Neuronal stem cell (in vitro differentiated cells): ENCODE data around the gene RELL1. TPM values are rescaled to one million over a fixed set of nuclear protein-coding genes. Genes with fewer than 3 reads are reported as not detected.

Experiments
- DNase-seq: peaks from one replicate; pipeline ENCODE4 v3.0.0-alpha.2; 2013; ENCODE audit warnings: low spot score
- H2AFZ ChIP-seq: one replicate; pipeline ENCODE4 v1.6.1; 2013; ENCODE audit warnings: mild to moderate bottlenecking, low read length, inconsistent platforms
- H2AK5ac ChIP-seq: 2 replicates; pipeline ENCODE4 v1.6.1; 2013; ENCODE audit warnings: low read depth, mild to moderate bottlenecking, inconsistent platforms, low read length, moderate library complexity, mixed read lengths
- H2BK120ac ChIP-seq: 2 replicates; pipeline ENCODE4 v1.6.1; 2013; ENCODE audit warnings: low read depth, mild to moderate bottlenecking, inconsistent platforms, low read length, moderate library complexity, mixed read lengths
- H2BK12ac ChIP-seq: one replicate; pipeline ENCODE4 v1.6.1; 2013; ENCODE audit warnings: low read length, inconsistent platforms
- H2BK15ac ChIP-seq: 2 replicates; pipeline ENCODE4 v1.6.1; 2013; ENCODE audit warnings: mild to moderate bottlenecking, low read length, inconsistent platforms, mixed read lengths
- H2BK5ac ChIP-seq: one replicate; pipeline ENCODE4 v1.6.1; 2013; ENCODE audit warnings: inconsistent platforms, mild to moderate bottlenecking, low read length, moderate library complexity
- H3K14ac ChIP-seq: one replicate; pipeline ENCODE4 v1.6.1; 2013; ENCODE audit warnings: low read length, inconsistent platforms
- H3K18ac ChIP-seq: 2 replicates; pipeline ENCODE4 v1.6.1; 2013; ENCODE audit warnings: low read length, inconsistent platforms
- H3K23ac ChIP-seq: 2 replicates; pipeline ENCODE4 v1.6.1; 2013; ENCODE audit warnings: low read depth, mild to moderate bottlenecking, mixed read lengths, low read length, inconsistent platforms; ENCODE audit not compliant: poor library complexity
- H3K27ac ChIP-seq: replicated peaks from 3 replicates; pipeline ENCODE4 v1.5.1; 2013; ENCODE audit warnings: low read length, inconsistent platforms
- H3K27me3 ChIP-seq, 3 experiments: 2 replicates each; pipeline ENCODE4 v1.6.1; 2013; ENCODE audit warnings: low read length in 3 of 3, mild to moderate bottlenecking in 2 of 3, inconsistent platforms in 1 of 3, low read depth in 1 of 3, mixed read lengths in 1 of 3, moderate library complexity in 1 of 3; ENCODE audit not compliant: control insufficient read depth in 3 of 3, insufficient read depth in 3 of 3
- H3K36me3 ChIP-seq, 2 donors: replicated peaks in 1 of 2; 2 replicates each; pipeline ENCODE4 v1.6.1; 2013; ENCODE audit warnings: low read length in 2 of 2; ENCODE audit not compliant: control insufficient read depth in 2 of 2, insufficient read depth in 2 of 2
- H3K4ac ChIP-seq: 2 replicates; pipeline ENCODE4 v1.6.1; 2013; ENCODE audit warnings: inconsistent platforms, mild to moderate bottlenecking, low read length, moderate library complexity
- H3K4me1 ChIP-seq, 2 donors: 1 replicate in 1 of 2; 2 replicates in 1 of 2; pipeline ENCODE4 v1.6.1; 2013; ENCODE audit warnings: low read length in 2 of 2, low read depth in 1 of 2; ENCODE audit not compliant: control insufficient read depth in 2 of 2, insufficient read depth in 1 of 2
- H3K4me2 ChIP-seq: one replicate; pipeline ENCODE4 v1.6.1; 2013; ENCODE audit warnings: mild to moderate bottlenecking, low read length, inconsistent platforms; ENCODE audit not compliant: insufficient read depth, poor library complexity, severe bottlenecking
- H3K4me3 ChIP-seq, 2 donors: 2 replicates each; pipeline ENCODE4 v1.5.1; 2013; ENCODE audit warnings: low read length in 2 of 2, mild to moderate bottlenecking in 2 of 2, inconsistent platforms in 1 of 2, moderate library complexity in 1 of 2
- H3K79me1 ChIP-seq: one replicate; pipeline ENCODE4 v1.6.1; 2013; ENCODE audit warnings: low read depth, mild to moderate bottlenecking, inconsistent platforms, low read length, moderate library complexity
- H3K9ac ChIP-seq: one replicate; pipeline ENCODE4 v1.6.1; 2013; ENCODE audit warnings: mild to moderate bottlenecking, low read depth, low read length, inconsistent platforms; ENCODE audit not compliant: poor library complexity
- H3K9me3 ChIP-seq, 2 donors: replicated peaks in 1 of 2; 2 replicates each; pipeline versions ENCODE3 to v1.6.1; 2013; ENCODE audit warnings: low read length in 2 of 2, mild to moderate bottlenecking in 2 of 2, inconsistent platforms in 1 of 2, low read depth in 1 of 2, mixed read lengths in 1 of 2, moderate library complexity in 1 of 2; ENCODE audit not compliant: control insufficient read depth in 2 of 2, insufficient read depth in 1 of 2
- H4K8ac ChIP-seq: one replicate; pipeline ENCODE4 v1.6.1; 2013; ENCODE audit warnings: low read depth, mild to moderate bottlenecking, inconsistent platforms, low read length, moderate library complexity
- H4K91ac ChIP-seq: one replicate; pipeline ENCODE4 v1.6.1; 2013; ENCODE audit warnings: low read length, low read depth, mild to moderate bottlenecking, inconsistent platforms; ENCODE audit not compliant: poor library complexity
- WGBS, 2 donors: extraction: QIAGEN DNeasy Blood & Tissue Kit; methylation state at CpG; one replicate each; pipeline ENCODE4 v1.1.7; 2013; ENCODE audit warnings: missing lambda C conversion rate in 2 of 2, mixed read lengths in 1 of 2; ENCODE audit not compliant: insufficient read length in 2 of 2, insufficient replicate concordance in 1 of 2; ENCODE audit errors: extremely low coverage in 2 of 2; 5-methylcytosine and 5-hydroxymethylcytosine counted together
- polyA plus RNA-seq, 2 experiments: library from polyadenylated mRNA; stranded (reverse); fragments of 200-250 nt; gene quantifications; one replicate each; pipeline ENCODE4 v1.2.3, GENCODE V29; 2013

RELL1 gene
- polyA plus RNA-seq (2013, experiment 1 of 2), result 6.4 TPM
- polyA plus RNA-seq (2013, experiment 2 of 2), result 6.5 TPM

DNA sequence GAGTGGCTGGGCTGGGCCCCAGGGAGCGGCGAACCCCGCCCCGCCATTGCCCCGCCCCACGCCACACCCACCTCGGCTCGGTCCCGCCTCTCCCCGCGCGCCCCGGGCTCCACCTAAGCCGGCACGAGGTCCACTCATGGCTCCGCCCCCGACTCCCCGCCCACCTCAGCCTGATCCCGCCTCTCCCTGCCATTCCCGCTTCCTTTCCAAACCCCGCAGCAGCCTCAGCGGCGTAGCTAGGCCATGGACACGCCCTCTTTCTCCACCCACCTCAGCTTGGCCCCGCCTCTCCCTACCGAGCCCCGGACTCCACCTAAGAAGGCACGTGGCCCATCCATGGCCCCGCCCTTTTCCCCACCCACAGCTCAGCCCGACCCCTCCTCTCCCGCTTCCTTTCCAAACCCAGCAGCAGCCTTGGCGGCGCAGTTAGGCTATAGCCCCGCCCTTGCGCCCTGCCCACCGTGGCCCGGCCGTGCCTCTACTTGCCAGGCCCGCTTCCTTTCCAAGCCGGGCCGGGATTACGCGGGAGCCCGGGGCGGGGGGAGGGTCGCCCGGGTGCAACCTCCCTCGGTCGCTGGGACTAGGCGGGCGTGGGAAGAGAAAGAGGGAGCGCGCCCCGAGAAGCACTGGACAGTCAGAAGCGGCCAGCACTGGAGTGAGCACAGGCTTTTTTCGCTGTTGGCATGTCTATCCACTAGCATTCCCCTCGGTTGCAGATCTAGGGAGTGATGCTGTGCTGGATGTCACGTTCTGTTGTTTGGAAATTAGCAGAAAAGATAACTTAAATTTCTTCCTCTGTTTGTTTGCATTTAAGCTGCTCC lies at the start of gene RELL1:
Gene RELL1 (minus strand): TSS at position 4 of the 821 bp plus-strand sequence. CDS start 89 bp downstream, outside the sequence.
- H2BK12ac ChIP-seq, result no peak within 1 kb of the TSS
- H3K4ac ChIP-seq, result no peak within 1 kb of the TSS
- H2AFZ ChIP-seq, result peak within 1 kb of the TSS; percentile 94
- peak within 1 kb of the TSS; percentile 26 for H3K14ac ChIP-seq
- peak within 1 kb of the TSS; percentile 72 to 98 for H3K4me3 ChIP-seq
- H3K27ac ChIP-seq, result peak within 1 kb of the TSS; percentile 58
- H3K9me3 ChIP-seq, result no peaks in the 10 kb centered on the region
- peak; percentile 99 for DNase-seq
- no CpG with 5 or more reads among the region's 58 CpGs for WGBS, 2 donors
- peak within 1 kb of the TSS; percentile 92 for H3K9ac ChIP-seq
- peak within 1 kb of the TSS; percentile 84 for H3K4me2 ChIP-seq
- peaks cover 0 to 10% (median 0%) of the 10 kb centered on the region in 3 experiments for H3K27me3 ChIP-seq
- H2BK120ac ChIP-seq, result no peak within 1 kb of the TSS
- no peaks in the 10 kb centered on the region for H3K79me1 ChIP-seq
- no peaks in the 10 kb centered on the region for H3K36me3 ChIP-seq
- peak within 1 kb of the TSS; percentile 87 for H3K23ac ChIP-seq
- H3K4me1 ChIP-seq, result peaks cover 6% of the 10 kb centered on the region in 2 donors
- H4K91ac ChIP-seq, result no peak within 1 kb of the TSS
- H2AK5ac ChIP-seq, result no peak within 1 kb of the TSS
- peak within 1 kb of the TSS; percentile 93 for H3K18ac ChIP-seq
- peak within 1 kb of the TSS; percentile 76 for H2BK5ac ChIP-seq
- peak within 1 kb of the TSS; percentile 96 for H2BK15ac ChIP-seq
- H4K8ac ChIP-seq, result no peak within 1 kb of the TSS

- H2BK15ac ChIP-seq, result no peak overlapping the region
- H3K27me3 ChIP-seq, result no peaks in the 10 kb centered on the region
- H4K8ac ChIP-seq, result no peak overlapping the region
- DNase-seq, result no peak
- no peak overlapping the region for H2BK120ac ChIP-seq
- no peak overlapping the region for H2BK12ac ChIP-seq
- H3K14ac ChIP-seq, result no peak overlapping the region
- no peak overlapping the region for H3K27ac ChIP-seq
- H3K4me1 ChIP-seq, result no peaks in the 10 kb centered on the region
- H3K9ac ChIP-seq, result no peak overlapping the region
- no peak overlapping the region for H2AFZ ChIP-seq
- H4K91ac ChIP-seq, result no peak overlapping the region
- no peak overlapping the region for H2AK5ac ChIP-seq
- no peaks in the 10 kb centered on the region for H3K36me3 ChIP-seq
- H3K4ac ChIP-seq, result no peak overlapping the region
- no peak overlapping the region for H3K4me2 ChIP-seq
- H3K23ac ChIP-seq, result no peak overlapping the region
- no peak overlapping the region for H2BK5ac ChIP-seq
- H3K9me3 ChIP-seq, result no peaks in the 10 kb centered on the region
- no peak overlapping the region for H3K18ac ChIP-seq
- no peak overlapping the region for H3K4me3 ChIP-seq
- no CpG with 5 or more reads among the region's 5 CpGs for WGBS, 2 donors
- H3K79me1 ChIP-seq, result no peaks in the 10 kb centered on the region
Observed at GRCh38 chr4:37735578-37735977, 49.4 kb upstream of the RELL1 start.

- Histone ChIP-seq H3K4me1 (peaks cover 0 to 2% of the 10 kb centered on the region in 2 donors), H4K91ac (no peak overlapping the region), H3K4me2 (no peak overlapping the region), H3K27me3 (no peaks in the 10 kb centered on the region), H2BK120ac (no peak overlapping the region), H2AK5ac (no peak overlapping the region), H3K4me3 (no peak overlapping the region), H3K36me3 (no peaks in the 10 kb centered on the region), H2AFZ (no peak overlapping the region), H3K9me3 (no peaks in the 10 kb centered on the region), H3K14ac (no peak overlapping the region), H3K79me1 (no peaks in the 10 kb centered on the region), H3K27ac (no peak overlapping the region), H3K18ac (no peak overlapping the region), H4K8ac (no peak overlapping the region), H3K9ac (no peak overlapping the region), H3K4ac (no peak overlapping the region), H2BK15ac (no peak overlapping the region), H3K23ac (no peak overlapping the region), H2BK12ac (no peak overlapping the region), H2BK5ac (no peak overlapping the region)
- DNase-seq, result no peak
- WGBS, 2 donors, result no CpG with 5 or more reads among the region's 3 CpGs
Observed at GRCh38 chr4:37734989-37735388, 48.8 kb upstream of the RELL1 start.

DNA sequence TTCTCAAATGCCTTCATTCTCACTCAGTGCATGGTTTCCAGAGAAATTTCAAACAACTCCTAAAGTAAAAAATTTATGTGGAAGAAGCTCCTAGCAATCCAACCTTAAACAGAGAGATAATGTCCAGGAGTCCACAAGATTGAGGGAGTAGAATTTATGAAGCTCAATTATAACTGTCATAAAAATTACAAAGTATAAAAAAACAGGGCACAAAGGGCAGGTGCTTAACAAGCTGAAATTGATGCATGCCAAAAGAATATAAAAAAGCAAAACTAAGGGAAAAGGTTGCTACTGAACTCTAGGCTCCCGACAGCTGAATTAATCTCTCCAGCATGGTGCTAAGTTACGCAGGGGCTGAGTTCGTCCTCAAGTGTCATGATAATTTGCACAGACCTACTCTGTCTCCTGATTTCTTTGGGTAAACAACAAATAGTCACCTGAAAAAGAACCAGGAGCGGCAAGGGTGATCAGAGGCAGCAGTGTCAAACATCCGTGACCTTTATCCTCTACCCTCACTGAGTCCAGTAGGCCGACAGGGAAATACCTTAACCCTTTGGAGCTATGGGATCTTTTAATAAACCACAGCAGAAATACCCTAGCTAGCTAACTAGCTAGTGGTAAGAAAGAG lies 47.2 kb upstream of the RELL1 start:
- Histone ChIP-seq H2BK120ac (no peak overlapping the region), H3K36me3 (no peaks in the 10 kb centered on the region), H3K27me3 (no peaks in the 10 kb centered on the region), H2BK5ac (no peak overlapping the region), H3K79me1 (no peaks in the 10 kb centered on the region), H2BK12ac (no peak overlapping the region), H3K4me1 (peaks cover 8 to 9% of the 10 kb centered on the region in 2 donors), H3K27ac (no peak overlapping the region), H3K23ac (no peak overlapping the region), H3K9ac (no peak overlapping the region), H3K18ac (no peak overlapping the region), H2AFZ (no peak overlapping the region), H4K8ac (no peak overlapping the region), H2BK15ac (no peak overlapping the region), H4K91ac (no peak overlapping the region), H3K14ac (no peak overlapping the region), H3K9me3 (no peaks in the 10 kb centered on the region), H3K4me3 (no peak overlapping the region), H3K4ac (no peak overlapping the region), H3K4me2 (no peak overlapping the region), H2AK5ac (no peak overlapping the region)
- WGBS, 2 donors, result no CpG with 5 or more reads among the region's 6 CpGs
- no peak for DNase-seq
